Esophagus squamous epithelium (tissue), 5 donors: ENCODE measurements around the gene MUC3A. TPM values are rescaled to one million over a fixed set of nuclear protein-coding genes. Genes with fewer than 3 reads are reported as not detected.

ENCODE experiments used
- DNase-seq: peaks from one replicate; lab custom pipeline; 2025; lab: John Stamatoyannopoulos, UW
- H3K27ac ChIP-seq, 4 donors: fragments of 200-600 bp; sonication (generic); one replicate each; pipeline ENCODE4 v1.5.1; 2016 to 2019; ENCODE audit warnings: mild to moderate bottlenecking in 1 of 4
- H3K27me3 ChIP-seq, 4 donors: fragments of 200-600 bp; sonication (generic); 1 replicate in 3 of 4; 2 replicates in 1 of 4; pipeline versions ENCODE4 v1.5.1 to v1.6.0; 2017 to 2021; ENCODE audit warnings: antibody characterized with exemption in 1 of 4
- H3K36me3 ChIP-seq, 3 donors: fragments of 200-600 bp; sonication (generic); one replicate each; pipeline ENCODE4 v1.5.1; 2016 to 2019
- H3K4me1 ChIP-seq, 3 donors: fragments of 200-600 bp; sonication (generic); one replicate each; pipeline ENCODE4 v1.5.1; 2017 to 2019
- H3K4me3 ChIP-seq, 4 donors: fragments of 200-600 bp; sonication (generic); 1 replicate in 3 of 4; 2 replicates in 1 of 4; pipeline ENCODE4 v1.5.1; 2016 to 2019; ENCODE audit warnings: mild to moderate bottlenecking in 2 of 4, moderate library complexity in 1 of 4
- H3K9me3 ChIP-seq, 3 donors: fragments of 200-600 bp; sonication (generic); one replicate each; pipeline ENCODE4 v1.5.1; 2016 to 2019
- POLR2A ChIP-seq, 4 donors: fragments of 450-650 bp; IDR thresholded peaks; one replicate each; pipeline ENCODE4 v1.6.1; 2017; ENCODE audit warnings: antibody characterized with exemption in 4 of 4, mild to moderate bottlenecking in 4 of 4, moderate library complexity in 3 of 4
- WGBS, 2 donors: methylation state at CpG; one replicate each; pipeline ENCODE4 v1.1.5; 2018; 5-methylcytosine and 5-hydroxymethylcytosine counted together
- intact Hi-C: fragments of 100-400 bp; cut with DNase I; formaldehyde crosslinking; loops from one replicate; pipeline ENCODE4 v1.15.0; 2022
- total RNA-seq, 4 donors: library from RNA; depleted of rRNA; stranded (reverse); fragments of >200 nt; gene quantifications; one replicate each; pipeline ENCODE4 v1.1.0, GENCODE V29; 2016
- TF ChIP-seq, protein P1 (sequence below), 6 experiments: fragments of 450-650 bp in 4 of 6; fragments of 200-600 bp in 2 of 6; sonication (generic) in 2 of 6; IDR thresholded peaks; one replicate each; pipeline ENCODE4 v1.5.1; 2016 to 2019; ENCODE audit warnings: antibody characterized with exemption in 6 of 6, mild to moderate bottlenecking in 4 of 6, moderate library complexity in 4 of 6
- donor health status: DM: yes; HTN: yes; CAD: no.

Gene MUC3A
- total RNA-seq, 4 donors from 2014 or later: under 0.01 TPM; not detected in 3

DNA sequence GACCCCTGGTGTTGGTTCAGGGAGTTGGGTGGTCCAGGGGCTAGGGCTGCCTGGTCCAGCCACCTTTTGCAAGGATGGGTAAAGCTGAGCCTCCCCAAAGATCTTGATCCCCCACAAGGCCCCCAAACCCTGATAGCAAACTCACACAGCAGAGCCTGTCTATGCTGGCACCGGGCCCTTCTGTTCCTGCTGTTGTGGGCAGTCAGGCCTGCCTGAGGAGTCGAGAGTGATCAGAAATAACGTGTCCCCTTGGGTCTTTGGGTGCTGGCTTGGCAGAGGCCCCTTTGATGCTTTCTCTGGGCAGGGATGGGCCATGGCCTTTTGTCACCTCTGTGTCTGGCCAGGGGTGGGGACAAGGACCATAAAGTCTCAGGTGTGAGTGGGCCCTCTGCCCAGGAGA is 19.3 kb downstream of the MUC3A start:
- peaks cover 10 to 92% (median 22%) of the 10 kb centered on the region in 4 donors for H3K27me3 ChIP-seq
- H3K27ac ChIP-seq: no peak overlapping the region
- no peak for TF ChIP-seq POLR2A (IDR thresholded peaks at IDR 0.05)
- TF ChIP-seq, protein P1, sequence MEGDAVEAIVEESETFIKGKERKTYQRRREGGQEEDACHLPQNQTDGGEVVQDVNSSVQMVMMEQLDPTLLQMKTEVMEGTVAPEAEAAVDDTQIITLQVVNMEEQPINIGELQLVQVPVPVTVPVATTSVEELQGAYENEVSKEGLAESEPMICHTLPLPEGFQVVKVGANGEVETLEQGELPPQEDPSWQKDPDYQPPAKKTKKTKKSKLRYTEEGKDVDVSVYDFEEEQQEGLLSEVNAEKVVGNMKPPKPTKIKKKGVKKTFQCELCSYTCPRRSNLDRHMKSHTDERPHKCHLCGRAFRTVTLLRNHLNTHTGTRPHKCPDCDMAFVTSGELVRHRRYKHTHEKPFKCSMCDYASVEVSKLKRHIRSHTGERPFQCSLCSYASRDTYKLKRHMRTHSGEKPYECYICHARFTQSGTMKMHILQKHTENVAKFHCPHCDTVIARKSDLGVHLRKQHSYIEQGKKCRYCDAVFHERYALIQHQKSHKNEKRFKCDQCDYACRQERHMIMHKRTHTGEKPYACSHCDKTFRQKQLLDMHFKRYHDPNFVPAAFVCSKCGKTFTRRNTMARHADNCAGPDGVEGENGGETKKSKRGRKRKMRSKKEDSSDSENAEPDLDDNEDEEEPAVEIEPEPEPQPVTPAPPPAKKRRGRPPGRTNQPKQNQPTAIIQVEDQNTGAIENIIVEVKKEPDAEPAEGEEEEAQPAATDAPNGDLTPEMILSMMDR (IDR thresholded peaks at IDR 0.05): no peak
- no peaks in the 10 kb centered on the region for H3K9me3 ChIP-seq
- WGBS, 2 donors: 9 to 30% methylated on average over 3 of the region's 3 CpGs
- no peak for DNase-seq
- H3K36me3 ChIP-seq: no peaks in the 10 kb centered on the region
- intact Hi-C loops: no loop called here
- H3K4me1 ChIP-seq: peaks cover 9 to 19% (median 17%) of the 10 kb centered on the region in 3 donors
- no peak overlapping the region for H3K4me3 ChIP-seq

DNA sequence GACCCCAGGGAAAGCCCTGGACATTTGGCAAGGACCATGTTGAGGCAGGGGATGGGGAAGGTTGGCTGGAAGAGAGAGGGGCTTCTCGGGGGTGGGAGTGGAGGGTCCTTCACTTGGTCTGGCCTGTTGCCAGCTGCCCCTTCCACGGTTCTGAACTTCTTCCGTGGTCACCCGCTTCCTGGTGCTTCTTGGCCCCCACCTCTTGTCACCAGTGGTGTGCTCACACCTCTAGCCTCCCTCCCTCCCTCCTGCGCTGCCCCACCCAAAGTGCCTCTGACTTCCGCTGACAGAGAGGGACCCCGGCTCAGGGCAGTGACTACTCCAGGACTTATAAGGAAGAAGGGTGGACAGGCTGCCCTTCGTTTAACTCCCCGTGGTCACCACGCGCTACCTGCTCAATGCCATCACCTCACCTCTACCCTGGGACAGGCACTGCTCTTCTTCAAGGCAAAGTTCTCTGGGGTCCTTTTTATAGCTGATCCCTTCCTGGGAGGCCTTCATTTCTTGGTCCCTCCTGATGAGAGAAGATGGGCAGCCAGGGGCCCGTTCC is 19.8 kb downstream of the MUC3A start, which contains the start of gene MUC12:
TSS of gene MUC12 (plus strand) at position 500 of the 550 bp plus-strand sequence. CDS start 58 bp downstream, outside the sequence.
- Histone ChIP-seq H3K27ac (no peak within 1 kb of the TSS), H3K4me1 (peaks cover 9 to 19% (median 17%) of the 10 kb centered on the region in 3 donors), H3K4me3 (no peak within 1 kb of the TSS), H3K36me3 (no peaks in the 10 kb centered on the region), H3K9me3 (no peaks in the 10 kb centered on the region), H3K27me3 (peaks cover 10 to 87% (median 21%) of the 10 kb centered on the region in 4 donors)
- no peak for DNase-seq
- WGBS, 2 donors: 35 to 47% methylated on average over 11 to 12 of the region's 12 CpGs
- TF ChIP-seq POLR2A (IDR thresholded peaks at IDR 0.05): no peak
- TF ChIP-seq, protein P1 (IDR thresholded peaks at IDR 0.05): no peak
- intact Hi-C loops: no loop called here

DNA sequence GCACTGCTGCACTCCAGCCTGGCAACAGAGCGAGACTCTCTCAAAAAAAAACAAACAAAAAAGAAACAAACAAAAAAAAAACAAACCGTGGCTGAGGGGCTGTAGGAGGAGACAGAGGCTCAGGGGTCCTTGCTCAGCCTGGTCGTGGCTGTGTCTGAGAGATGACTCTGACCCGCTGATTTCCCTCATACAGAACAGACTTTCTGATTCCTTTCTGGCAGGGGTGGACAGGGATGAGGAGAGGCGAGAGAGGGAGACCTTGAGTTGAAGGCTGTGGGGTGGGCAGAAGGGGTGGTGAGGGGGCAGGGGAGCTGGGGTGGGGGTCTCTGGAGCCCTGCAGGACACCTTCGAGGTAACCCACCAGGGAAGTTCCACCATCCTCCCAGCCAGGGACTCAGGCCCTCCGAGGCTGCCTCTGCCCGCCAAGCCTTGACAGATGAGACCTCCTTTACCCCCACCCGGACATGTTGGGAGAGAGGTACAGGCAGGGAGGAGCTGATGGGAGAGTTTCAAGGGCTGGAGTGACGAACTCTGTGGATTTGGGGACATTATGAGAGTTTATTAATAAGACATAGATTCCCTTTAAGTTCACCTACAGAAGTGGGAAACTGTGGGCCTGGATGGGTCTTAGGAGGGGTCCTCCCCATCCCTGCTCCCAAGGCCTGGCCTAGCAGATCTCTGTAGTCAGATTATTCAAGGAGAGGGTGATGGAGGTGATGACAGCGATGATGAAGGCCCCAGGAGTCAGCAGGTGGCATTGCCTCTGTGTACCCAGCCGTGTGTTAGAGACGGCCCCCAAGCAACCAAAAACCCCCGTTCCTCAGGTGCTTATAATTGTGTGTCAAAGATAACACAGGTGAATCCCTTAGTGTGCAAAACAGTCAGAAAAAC is 22.0 kb downstream of the MUC3A start:
- H3K9me3 ChIP-seq: no peaks in the 10 kb centered on the region
- intact Hi-C loops: no loop called here
- H3K36me3 ChIP-seq: no peaks in the 10 kb centered on the region
- no peak overlapping the region for H3K27ac ChIP-seq
- H3K4me3 ChIP-seq: no peak overlapping the region
- peaks cover 0 to 7% (median 6%) of the 10 kb centered on the region in 3 donors for H3K4me1 ChIP-seq
- WGBS, 2 donors: 41 to 49% methylated on average over 14 of the region's 14 CpGs
- DNase-seq: no peak
- H3K27me3 ChIP-seq: peaks cover 8 to 79% (median 9%) of the 10 kb centered on the region in 4 donors
- no peak for TF ChIP-seq POLR2A (IDR thresholded peaks at IDR 0.05)
- TF ChIP-seq, protein P1 (IDR thresholded peaks at IDR 0.05): no peak

DNA sequence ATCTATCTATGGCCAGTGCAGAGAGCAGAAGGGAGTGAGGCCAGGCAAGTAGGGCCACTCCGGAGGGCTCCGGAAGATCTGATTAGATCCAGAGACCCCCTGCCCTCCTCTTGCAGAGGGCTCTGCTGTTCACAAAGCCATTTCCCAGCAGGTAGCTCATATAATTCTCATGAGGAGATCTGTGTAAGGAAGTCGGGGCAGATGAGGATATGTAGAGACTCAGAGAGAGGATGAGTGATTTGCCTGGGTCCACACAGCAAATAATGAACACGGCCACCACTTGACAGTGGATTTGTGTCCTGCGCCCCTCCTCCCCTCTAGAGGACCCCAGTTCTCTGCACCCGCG is 22.6 kb downstream of the MUC3A start:
- Histone ChIP-seq H3K4me3 (no peak overlapping the region), H3K4me1 (peaks cover 0 to under 1% (median 0%) of the 10 kb centered on the region in 3 donors), H3K36me3 (no peaks in the 10 kb centered on the region), H3K9me3 (no peaks in the 10 kb centered on the region), H3K27me3 (peaks cover 2 to 73% (median 4%) of the 10 kb centered on the region in 4 donors), H3K27ac (no peak overlapping the region)
- intact Hi-C loops: no loop called here
- no peak for TF ChIP-seq POLR2A (IDR thresholded peaks at IDR 0.05)
- TF ChIP-seq, protein P1 (IDR thresholded peaks at IDR 0.05): no peak
- 40 to 61% methylated on average over 7 of the region's 7 CpGs for WGBS, 2 donors
- DNase-seq: no peak

DNA sequence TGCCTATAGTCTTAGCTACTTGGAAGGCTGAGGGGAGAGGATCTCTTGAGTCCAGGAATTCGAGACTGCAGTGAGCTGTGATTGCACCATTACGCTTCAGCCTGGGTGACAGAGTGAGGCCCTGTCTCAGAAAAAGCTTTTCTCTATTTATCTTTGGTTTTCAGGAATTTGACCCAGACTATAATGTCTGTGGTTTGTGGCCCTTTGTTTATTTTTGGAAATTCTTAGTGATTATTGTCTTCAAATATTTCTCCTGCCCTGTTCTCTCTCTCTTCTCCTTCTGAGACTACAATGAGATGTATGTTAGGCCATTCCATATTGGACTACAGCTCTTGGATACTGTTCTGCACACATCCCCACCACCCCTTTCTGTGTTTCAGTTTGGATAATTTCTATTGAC is 24.7 kb downstream of the MUC3A start:
- Histone ChIP-seq H3K27ac (no peak overlapping the region), H3K4me3 (no peak overlapping the region), H3K9me3 (no peaks in the 10 kb centered on the region), H3K4me1 (no peaks in the 10 kb centered on the region), H3K27me3 (peaks cover 0 to 52% (median 0%) of the 10 kb centered on the region in 4 donors), H3K36me3 (no peaks in the 10 kb centered on the region)
- intact Hi-C loops: no loop called here
- TF ChIP-seq POLR2A (IDR thresholded peaks at IDR 0.05): no peak
- TF ChIP-seq, protein P1 (IDR thresholded peaks at IDR 0.05): no peak
- no peak for DNase-seq
- WGBS, 2 donors: 70 to 75% methylated on average over 2 of the region's 2 CpGs
